ENCODE results near the gene MMP1. TPM values are rescaled to one million over a fixed set of nuclear protein-coding genes. Genes with fewer than 3 reads are reported as not detected.

Gene MMP1
- total and polyA plus RNA-seq, 7 donors: 0.03 to 4.7 (median 0.40) TPM; not detected in 1

GRCh38 chr11:102773386-102773785, 24.6 kb downstream of the MMP1 start:
- no peak for TF ChIP-seq CTCF (IDR thresholded peaks at IDR 0.05)
- Histone ChIP-seq H3K9me3 (no peaks in the 10 kb centered on the region), H3K4me1 (no peaks in the 10 kb centered on the region), H3K4me3 (no peak overlapping the region), H3K36me3 (ENCODE audit: insufficient read depth in 1 of 2, low read depth in 1 of 2) (no peaks in the 10 kb centered on the region), H3K27me3 (ENCODE audit: insufficient read depth in 3 of 3, low read length in 2 of 3) (no peaks in the 10 kb centered on the region), H3K27ac (no peak overlapping the region)
- ATAC-seq: no peak
- no peak for DNase-seq
- intact Hi-C loops (cut with DNase I): no loop called here
- WGBS, 3 donors: 60 to 67% (median 62%) methylated on average over 4 of the region's 4 CpGs

- no peak for ATAC-seq
- intact Hi-C loops (cut with DNase I): no loop called here
- no peaks in the 10 kb centered on the region for H3K27me3 ChIP-seq (ENCODE audit: insufficient read depth in 3 of 3, low read length in 2 of 3)
- H3K4me3 ChIP-seq: no peak overlapping the region
- no peaks in the 10 kb centered on the region for H3K4me1 ChIP-seq
- no peak for TF ChIP-seq CTCF (IDR thresholded peaks at IDR 0.05)
- H3K36me3 ChIP-seq (ENCODE audit: insufficient read depth in 1 of 2, low read depth in 1 of 2): no peaks in the 10 kb centered on the region
- H3K9me3 ChIP-seq: no peaks in the 10 kb centered on the region
- no peak for DNase-seq
- H3K27ac ChIP-seq: no peak overlapping the region
- WGBS, 3 donors: 58 to 79% (median 65%) methylated on average over 1 of the region's 1 CpG
These were observed 26.6 kb downstream of the MMP1 start for GRCh38 chr11:102771351-102771750.

- no peaks in the 10 kb centered on the region for H3K4me1 ChIP-seq
- TF ChIP-seq CTCF (IDR thresholded peaks at IDR 0.05): no peak
- H3K27me3 ChIP-seq (ENCODE audit: insufficient read depth in 3 of 3, low read length in 2 of 3): no peaks in the 10 kb centered on the region
- DNase-seq: no peak
- H3K9me3 ChIP-seq: no peaks in the 10 kb centered on the region
- no peak overlapping the region for H3K4me3 ChIP-seq
- intact Hi-C loops (cut with DNase I): no loop called here
- no peak for ATAC-seq
- no peaks in the 10 kb centered on the region for H3K36me3 ChIP-seq (ENCODE audit: insufficient read depth in 1 of 2, low read depth in 1 of 2)
- no peak overlapping the region for H3K27ac ChIP-seq
These were observed 27.8 kb downstream of the MMP1 start for GRCh38 chr11:102770191-102770590.

GRCh38 chr11:102767800-102768199, 30.2 kb downstream of the MMP1 start:
- intact Hi-C loops (cut with DNase I): no loop called here
- WGBS, 3 donors: 57 to 72% (median 65%) methylated on average over 18 of the region's 18 CpGs
- Histone ChIP-seq H3K9me3 (no peaks in the 10 kb centered on the region), H3K27me3 (ENCODE audit: insufficient read depth in 3 of 3, low read length in 2 of 3) (no peaks in the 10 kb centered on the region), H3K4me3 (no peak overlapping the region), H3K27ac (no peak overlapping the region), H3K36me3 (ENCODE audit: insufficient read depth in 1 of 2, low read depth in 1 of 2) (no peaks in the 10 kb centered on the region), H3K4me1 (no peaks in the 10 kb centered on the region)
- ATAC-seq: no peak
- no peak for DNase-seq
- TF ChIP-seq CTCF (IDR thresholded peaks at IDR 0.05): no peak

- no peaks in the 10 kb centered on the region for H3K27me3 ChIP-seq (ENCODE audit: insufficient read depth in 3 of 3, low read length in 2 of 3)
- no peak overlapping the region for H3K4me3 ChIP-seq
- intact Hi-C loops (cut with DNase I): no loop called here
- no peak for DNase-seq
- no peaks in the 10 kb centered on the region for H3K36me3 ChIP-seq (ENCODE audit: insufficient read depth in 1 of 2, low read depth in 1 of 2)
- H3K27ac ChIP-seq: no peak overlapping the region
- no peaks in the 10 kb centered on the region for H3K9me3 ChIP-seq
- no peaks in the 10 kb centered on the region for H3K4me1 ChIP-seq
- TF ChIP-seq CTCF (IDR thresholded peaks at IDR 0.05): no peak
- ATAC-seq: no peak
- WGBS, 3 donors: 81 to 88% (median 86%) methylated on average over 2 of the region's 2 CpGs
These were observed 34.5 kb downstream of the MMP1 start for GRCh38 chr11:102763440-102763839.
